Measurements from ENCODE around the gene NUTF2. TPM values are rescaled to one million over a fixed set of nuclear protein-coding genes. Genes with fewer than 3 reads are reported as not detected.
"Not testable (repeated sequence)": the region's sequence is repeated elsewhere in the genome, so short reads cannot be mapped to it uniquely, and the experiment has no call there.

Gene NUTF2
- polyA plus RNA-seq, 10 donors: 104 to 135 (median 122) TPM

GRCh38 chr16:67833030-67833414, 13.7 kb upstream of the NUTF2 start:
- peak in 1 of 3 donors; percentile 28 for DNase-seq

GRCh38 chr16:67833415-67834241, 13.1 kb upstream of the NUTF2 start:
- DNase-seq: peak; percentile 92 to 98 (median 96)

GRCh38 chr16:67834242-67834614, 12.5 kb upstream of the NUTF2 start:
- no peak for DNase-seq

GRCh38 chr16:67837190-67837589, 9.5 kb upstream of the NUTF2 start:
- DNase-seq: not testable (repeated sequence)

GRCh38 chr16:67837811-67838210, 8.9 kb upstream of the NUTF2 start:
- DNase-seq: no peak

GRCh38 chr16:67841198-67841815, 5.4 kb upstream of the NUTF2 start:
- DNase-seq: no peak

GRCh38 chr16:67841816-67842508, 4.8 kb upstream of the NUTF2 start, which contains the start of gene THAP11:
Gene THAP11 (plus strand): TSS chr16:67842320. CDS start chr16:67842555, 235 bp downstream.
- DNase-seq: peak; percentile 96 to 99 (median 98)

GRCh38 chr16:67842509-67843342, 4.0 kb upstream of the NUTF2 start:
- peak in 2 of 3 donors; percentile 65 to 92 for DNase-seq

- no peak for DNase-seq
These were observed 3.4 kb upstream of the NUTF2 start for GRCh38 chr16:67843343-67843765.

GRCh38 chr16:67844497-67844896, 2.2 kb upstream of the NUTF2 start:
- no peak for DNase-seq

- DNase-seq: no peak
These were observed 1.3 kb upstream of the NUTF2 start for GRCh38 chr16:67845291-67846062.

- no peak for DNase-seq
These were observed 742 bp upstream of the NUTF2 start for GRCh38 chr16:67846063-67846319.

- no peak for DNase-seq
These were observed 530 bp downstream of the NUTF2 start, which contains the start of gene CENPT for GRCh38 chr16:67847064-67847861. Gene CENPT (minus strand): TSS chr16:67847693. CDS start chr16:67833859, 13,834 bp downstream.

GRCh38 chr16:67848118-67848517, 1.4 kb downstream of the NUTF2 start:
- no peak for DNase-seq

- no peak for DNase-seq
These were observed 6.9 kb downstream of the NUTF2 start for GRCh38 chr16:67853670-67854069.

GRCh38 chr16:67855789-67856188, 9.1 kb downstream of the NUTF2 start:
- DNase-seq: no peak

- DNase-seq: no peak
These were observed 10.3 kb downstream of the NUTF2 start for GRCh38 chr16:67856927-67857546.

GRCh38 chr16:67857547-67858233, 11.0 kb downstream of the NUTF2 start:
- DNase-seq: peak; percentile 47 to 65 (median 62)

- no peak for DNase-seq
These were observed 11.8 kb downstream of the NUTF2 start for GRCh38 chr16:67858500-67858899.
